ENCODE measurements around the gene YJU2.
"Not testable (repeated sequence)": the region's sequence is repeated elsewhere in the genome, so short reads cannot be mapped to it uniquely, and the experiment has no call there.

The YJU2 gene

GRCh38 chr19:4267901-4268815 is 21.3 kb downstream of the YJU2 start:
- DNase-seq (ENCODE audit: low read depth in 2 of 2) = no peak

GRCh38 chr19:4268816-4269430 is 22.0 kb downstream of the YJU2 start:
- DNase-seq (ENCODE audit: low read depth in 2 of 2) = no peak

GRCh38 chr19:4272894-4273293 is 26.0 kb downstream of the YJU2 start:
- DNase-seq (ENCODE audit: low read depth in 2 of 2) = no peak

- DNase-seq (ENCODE audit: low read depth in 2 of 2) = not testable (repeated sequence)
Observed at GRCh38 chr19:4274321-4274686, 27.4 kb downstream of the YJU2 start.

GRCh38 chr19:4277191-4277696 is 30.4 kb downstream of the YJU2 start:
- no peak for DNase-seq (ENCODE audit: low read depth in 2 of 2)

- DNase-seq (ENCODE audit: low read depth in 2 of 2) = no peak
Observed at GRCh38 chr19:4278010-4278409, 31.1 kb downstream of the YJU2 start.

GRCh38 chr19:4278419-4279266 is 31.8 kb downstream of the YJU2 start, which contains the start of gene SHD:
Gene SHD (plus strand): TSS chr19:4279266. CDS start chr19:4280064, 798 bp downstream.
- no peak for DNase-seq (ENCODE audit: low read depth in 2 of 2)

- DNase-seq (ENCODE audit: low read depth in 2 of 2) = no peak
Observed at GRCh38 chr19:4279267-4279529, 32.3 kb downstream of the YJU2 start.

- no peak for DNase-seq (ENCODE audit: low read depth in 2 of 2)
Observed at GRCh38 chr19:4279530-4280422, 32.9 kb downstream of the YJU2 start.

- DNase-seq (ENCODE audit: low read depth in 2 of 2) = no peak
Observed at GRCh38 chr19:4284176-4284958, 37.5 kb downstream of the YJU2 start.

- DNase-seq (ENCODE audit: low read depth in 2 of 2) = no peak
Observed at GRCh38 chr19:4284974-4285373, 38.1 kb downstream of the YJU2 start.

GRCh38 chr19:4286141-4286540 is 39.3 kb downstream of the YJU2 start:
- not testable (repeated sequence) for DNase-seq (ENCODE audit: low read depth in 2 of 2)

- no peak for DNase-seq (ENCODE audit: low read depth in 2 of 2)
Observed at GRCh38 chr19:4288091-4288777, 41.4 kb downstream of the YJU2 start.

- no peak for DNase-seq (ENCODE audit: low read depth in 2 of 2)
Observed at GRCh38 chr19:4291184-4291732, 44.4 kb downstream of the YJU2 start.

- no peak for DNase-seq (ENCODE audit: low read depth in 2 of 2)
Observed at GRCh38 chr19:4292515-4292914, 45.6 kb downstream of the YJU2 start.

- no peak for DNase-seq (ENCODE audit: low read depth in 2 of 2)
Observed at GRCh38 chr19:4294389-4294788, 47.5 kb downstream of the YJU2 start.

GRCh38 chr19:4295972-4296771 is 49.3 kb downstream of the YJU2 start:
- no peak for DNase-seq (ENCODE audit: low read depth in 2 of 2)

GRCh38 chr19:4297901-4298809 is 51.3 kb downstream of the YJU2 start:
- no peak for DNase-seq (ENCODE audit: low read depth in 2 of 2)
